Mesendoderm (in vitro differentiated cells): ENCODE results near the gene NLRP9.
"Not testable (repeated sequence)": the region's sequence is repeated elsewhere in the genome, so short reads cannot be mapped to it uniquely, and the experiment has no call there.

ENCODE experiments used
- DNase-seq: peaks from one replicate; pipeline ENCODE4 v3.0.0; 2013
- H2AK5ac ChIP-seq: 2 replicates; pipeline ENCODE4 v1.6.1; 2013; ENCODE audit warnings: low read length, inconsistent platforms
- H2BK120ac ChIP-seq: 2 replicates; pipeline ENCODE4 v1.6.1; 2013; ENCODE audit warnings: low read depth, mild to moderate bottlenecking, low read length, moderate library complexity, mixed read lengths
- H2BK15ac ChIP-seq: replicated peaks from 2 replicates; pipeline ENCODE4 v1.6.1; 2013; ENCODE audit warnings: low read depth, mild to moderate bottlenecking, moderate library complexity
- H2BK5ac ChIP-seq: 2 replicates; pipeline ENCODE4 v1.6.1; 2013; ENCODE audit warnings: low read length, inconsistent platforms
- H3K18ac ChIP-seq: 2 replicates; pipeline ENCODE4 v1.6.1; 2013; ENCODE audit warnings: mild to moderate bottlenecking, low read length, mixed read lengths
- H3K23ac ChIP-seq: one replicate; pipeline ENCODE4 v1.6.1; 2013; ENCODE audit warnings: low read length
- H3K27ac ChIP-seq: 2 replicates; pipeline ENCODE4 v1.5.1; 2013; ENCODE audit warnings: low read depth, mild to moderate bottlenecking, inconsistent platforms, low read length, moderate library complexity
- H3K27me3 ChIP-seq: 2 replicates; pipeline ENCODE4 v1.6.1; 2013; ENCODE audit warnings: low read length, control low read depth, mild to moderate bottlenecking, inconsistent platforms; ENCODE audit not compliant: insufficient read depth, poor library complexity
- H3K36me3 ChIP-seq: 2 replicates; pipeline ENCODE4 v1.6.1; 2013; ENCODE audit warnings: low read length, inconsistent platforms; ENCODE audit not compliant: control insufficient read depth, insufficient read depth
- H3K4ac ChIP-seq: one replicate; pipeline ENCODE4 v1.6.1; 2013; ENCODE audit warnings: low read depth, mild to moderate bottlenecking, low read length, moderate library complexity
- H3K4me1 ChIP-seq: 2 replicates; pipeline ENCODE4 v1.6.1; 2013; ENCODE audit warnings: low read depth, low read length, inconsistent platforms; ENCODE audit not compliant: control insufficient read depth
- H3K4me2 ChIP-seq: 2 replicates; pipeline ENCODE4 v1.6.1; 2013; ENCODE audit warnings: low read length
- H3K4me3 ChIP-seq: 2 replicates; pipeline ENCODE4 v1.5.1; 2013; ENCODE audit warnings: mild to moderate bottlenecking, low read length
- H3K56ac ChIP-seq: one replicate; pipeline ENCODE4 v1.6.1; 2013; ENCODE audit warnings: low read length
- H3K79me1 ChIP-seq: 2 replicates; pipeline ENCODE4 v1.6.1; 2013; ENCODE audit warnings: low read length, inconsistent platforms
- H3K79me2 ChIP-seq: 2 replicates; pipeline ENCODE4 v1.6.1; 2013; ENCODE audit warnings: mild to moderate bottlenecking, low read length; ENCODE audit not compliant: control insufficient read depth, insufficient read depth
- H3K9ac ChIP-seq: 2 replicates; pipeline ENCODE4 v1.6.1; 2013; ENCODE audit warnings: low read length, inconsistent platforms
- H4K5ac ChIP-seq: one replicate; pipeline ENCODE4 v1.6.1; 2013; ENCODE audit warnings: low read length
- H4K8ac ChIP-seq: one replicate; pipeline ENCODE4 v1.6.1; 2013; ENCODE audit warnings: low read depth, mild to moderate bottlenecking, control low read depth, low read length, moderate library complexity
- WGBS: extraction: QIAGEN DNeasy Blood & Tissue Kit; methylation state at CpG from one replicate; pipeline ENCODE4 v1.1.7; 2013; ENCODE audit warnings: low lambda C conversion rate, missing lambda C conversion rate; ENCODE audit not compliant: insufficient coverage; ENCODE audit errors: extremely low coverage; 5-methylcytosine and 5-hydroxymethylcytosine counted together

Gene NLRP9

GRCh38 chr19:55766466-55766865 is 28.3 kb upstream of the NLRP9 start:
- Histone ChIP-seq H4K5ac (no peak overlapping the region), H3K23ac (no peak overlapping the region), H3K79me2 (no peaks in the 10 kb centered on the region), H3K4ac (no peak overlapping the region), H3K36me3 (no peaks in the 10 kb centered on the region), H2AK5ac (no peak overlapping the region), H3K4me3 (no peak overlapping the region), H3K27ac (no peak overlapping the region), H3K4me1 (no peaks in the 10 kb centered on the region), H3K18ac (no peak overlapping the region), H3K79me1 (no peaks in the 10 kb centered on the region), H2BK120ac (no peak overlapping the region), H4K8ac (no peak overlapping the region), H2BK15ac (no peak overlapping the region), H3K56ac (no peak overlapping the region), H3K4me2 (no peak overlapping the region), H3K27me3 (no peaks in the 10 kb centered on the region), H2BK5ac (no peak overlapping the region), H3K9ac (no peak overlapping the region)
- no CpG with 5 or more reads among the region's 7 CpGs for WGBS
- no peak for DNase-seq

- H2AK5ac ChIP-seq, H2BK15ac ChIP-seq: not testable (repeated sequence)
- no CpG with 5 or more reads among the region's 3 CpGs for whole genome bisulfite sequencing
Observed at GRCh38 chr19:55758797-55759196, 20.6 kb upstream of the NLRP9 start, which contains the start of gene RFPL4A. Gene RFPL4A (plus strand): TSS chr19:55759097. CDS start chr19:55761801, 2,704 bp downstream.

GRCh38 chr19:55756808-55757207 is 18.6 kb upstream of the NLRP9 start:
- H4K8ac ChIP-seq, H2BK15ac ChIP-seq, H3K79me1 ChIP-seq, H2AK5ac ChIP-seq, H3K4ac ChIP-seq, H3K27me3 ChIP-seq, H3K36me3 ChIP-seq, DNase-seq, H3K4me3 ChIP-seq, H3K79me2 ChIP-seq, H3K4me2 ChIP-seq, H3K4me1 ChIP-seq, H3K27ac ChIP-seq, H4K5ac ChIP-seq, H2BK120ac ChIP-seq, H3K18ac ChIP-seq, H3K23ac ChIP-seq, H3K56ac ChIP-seq, H2BK5ac ChIP-seq, H3K9ac ChIP-seq: not testable (repeated sequence)
- WGBS: no CpG with 5 or more reads among the region's 4 CpGs

More at GRCh38 chr19:55758797-55759196, 20.6 kb upstream of the NLRP9 start, which contains the start of gene RFPL4A:
- not testable (repeated sequence) for H3K36me3 ChIP-seq, H3K27ac ChIP-seq, DNase-seq, H3K23ac ChIP-seq, H2BK120ac ChIP-seq, H3K27me3 ChIP-seq, H3K18ac ChIP-seq, H3K56ac ChIP-seq, H2BK5ac ChIP-seq, H3K9ac ChIP-seq, H3K4me2 ChIP-seq, H3K4me1 ChIP-seq, H3K4me3 ChIP-seq, H3K79me1 ChIP-seq, H4K5ac ChIP-seq, H3K4ac ChIP-seq, H4K8ac ChIP-seq, H3K79me2 ChIP-seq

- no peaks in the 10 kb centered on the region for H3K36me3 ChIP-seq
- H3K18ac ChIP-seq: no peak overlapping the region
- no CpG with 5 or more reads among the region's 3 CpGs for WGBS
- no peak overlapping the region for H3K9ac ChIP-seq
- no peaks in the 10 kb centered on the region for H3K79me1 ChIP-seq
- no peak overlapping the region for H3K4me2 ChIP-seq
- H4K5ac ChIP-seq: no peak overlapping the region
- H2BK5ac ChIP-seq: no peak overlapping the region
- no peaks in the 10 kb centered on the region for H3K27me3 ChIP-seq
- H4K8ac ChIP-seq: no peak overlapping the region
- no peak overlapping the region for H3K27ac ChIP-seq
- H2BK15ac ChIP-seq: no peak overlapping the region
- no peaks in the 10 kb centered on the region for H3K79me2 ChIP-seq
- H2AK5ac ChIP-seq: no peak overlapping the region
- no peak for DNase-seq
- H2BK120ac ChIP-seq: no peak overlapping the region
- no peak overlapping the region for H3K23ac ChIP-seq
- H3K4me1 ChIP-seq: no peaks in the 10 kb centered on the region
- H3K56ac ChIP-seq: no peak overlapping the region
- H3K4ac ChIP-seq: no peak overlapping the region
- H3K4me3 ChIP-seq: no peak overlapping the region
Observed at GRCh38 chr19:55753401-55753800, 15.2 kb upstream of the NLRP9 start.

GRCh38 chr19:55750715-55751114 is 12.5 kb upstream of the NLRP9 start:
- WGBS: no CpG with 5 or more reads among the region's 6 CpGs
- Histone ChIP-seq H2BK120ac (no peak overlapping the region), H3K27me3 (no peaks in the 10 kb centered on the region), H3K36me3 (no peaks in the 10 kb centered on the region), H4K8ac (no peak overlapping the region), H3K56ac (no peak overlapping the region), H3K23ac (no peak overlapping the region), H3K27ac (no peak overlapping the region), H2AK5ac (no peak overlapping the region), H3K4me2 (no peak overlapping the region), H3K79me1 (no peaks in the 10 kb centered on the region), H3K9ac (no peak overlapping the region), H3K4ac (no peak overlapping the region), H2BK15ac (no peak overlapping the region), H4K5ac (no peak overlapping the region), H3K4me1 (no peaks in the 10 kb centered on the region), H3K79me2 (no peaks in the 10 kb centered on the region), H3K4me3 (no peak overlapping the region), H2BK5ac (no peak overlapping the region), H3K18ac (no peak overlapping the region)
- DNase-seq: no peak

GRCh38 chr19:55730378-55730777 is 7.8 kb downstream of the NLRP9 start:
- not testable (repeated sequence) for H2BK5ac ChIP-seq, DNase-seq, H3K4me2 ChIP-seq, H2BK120ac ChIP-seq, H3K27me3 ChIP-seq, H4K5ac ChIP-seq, H4K8ac ChIP-seq, H2BK15ac ChIP-seq, H3K23ac ChIP-seq, H3K9ac ChIP-seq, H3K4ac ChIP-seq, H3K79me2 ChIP-seq, H2AK5ac ChIP-seq, H3K4me3 ChIP-seq, H3K27ac ChIP-seq, H3K36me3 ChIP-seq, H3K79me1 ChIP-seq, H3K56ac ChIP-seq, H3K18ac ChIP-seq, H3K4me1 ChIP-seq
- no CpG with 5 or more reads among the region's 2 CpGs for WGBS
